ENCODE results near the gene U2SURP.
"Not testable (repeated sequence)": the region's sequence is repeated elsewhere in the genome, so short reads cannot be mapped to it uniquely, and the experiment has no call there.

The U2SURP gene

GRCh38 chr3:142976621-142977398, 24.6 kb upstream of the U2SURP start:
- DNase-seq (ENCODE audit: low read depth, low spot score) = peak; percentile 57

- no peak for DNase-seq (ENCODE audit: low read depth, low spot score)
These were observed 24.0 kb upstream of the U2SURP start for GRCh38 chr3:142977399-142977728.

- no peak for DNase-seq (ENCODE audit: low read depth, low spot score)
These were observed 20.3 kb upstream of the U2SURP start for GRCh38 chr3:142981108-142981507.

- no peak for DNase-seq (ENCODE audit: low read depth, low spot score)
These were observed 19.2 kb upstream of the U2SURP start for GRCh38 chr3:142982038-142982773.

GRCh38 chr3:142983318-142983717, 18.1 kb upstream of the U2SURP start:
- DNase-seq (ENCODE audit: low read depth, low spot score) = no peak

- DNase-seq (ENCODE audit: low read depth, low spot score) = no peak
These were observed 17.1 kb upstream of the U2SURP start for GRCh38 chr3:142984255-142984654.

- DNase-seq (ENCODE audit: low read depth, low spot score) = no peak
These were observed 14.2 kb upstream of the U2SURP start for GRCh38 chr3:142987080-142987700.

GRCh38 chr3:142987707-142988106, 13.7 kb upstream of the U2SURP start:
- peak; percentile 84 for DNase-seq (ENCODE audit: low read depth, low spot score)

- DNase-seq (ENCODE audit: low read depth, low spot score) = not testable (repeated sequence)
These were observed 13.1 kb upstream of the U2SURP start for GRCh38 chr3:142988221-142988620.

GRCh38 chr3:142988826-142989225, 12.5 kb upstream of the U2SURP start:
- DNase-seq (ENCODE audit: low read depth, low spot score) = not testable (repeated sequence)

GRCh38 chr3:142990721-142991120, 10.6 kb upstream of the U2SURP start:
- DNase-seq (ENCODE audit: low read depth, low spot score) = no peak

GRCh38 chr3:142992323-142992722, 9.0 kb upstream of the U2SURP start:
- no peak for DNase-seq (ENCODE audit: low read depth, low spot score)

- peak; percentile 59 for DNase-seq (ENCODE audit: low read depth, low spot score)
These were observed 7.4 kb upstream of the U2SURP start for GRCh38 chr3:142993958-142994442.

GRCh38 chr3:142997330-142997729, 4.0 kb upstream of the U2SURP start:
- no peak for DNase-seq (ENCODE audit: low read depth, low spot score)

GRCh38 chr3:142998439-142998838, 2.9 kb upstream of the U2SURP start:
- no peak for DNase-seq (ENCODE audit: low read depth, low spot score)

- no peak for DNase-seq (ENCODE audit: low read depth, low spot score)
These were observed 1.5 kb upstream of the U2SURP start for GRCh38 chr3:142999881-143000280.

- DNase-seq (ENCODE audit: low read depth, low spot score) = peak; percentile 63
These were observed 842 bp upstream of the U2SURP start for GRCh38 chr3:143000528-143000927.

- DNase-seq (ENCODE audit: low read depth, low spot score) = no peak
These were observed 369 bp upstream of the U2SURP start for GRCh38 chr3:143001034-143001368.

GRCh38 chr3:143002083-143002712, 828 bp downstream of the U2SURP start:
- DNase-seq (ENCODE audit: low read depth, low spot score) = no peak

GRCh38 chr3:143002727-143003126, 1.4 kb downstream of the U2SURP start:
- DNase-seq (ENCODE audit: low read depth, low spot score) = no peak

GRCh38 chr3:143004823-143005222, 3.5 kb downstream of the U2SURP start:
- DNase-seq (ENCODE audit: low read depth, low spot score) = no peak

- no peak for DNase-seq (ENCODE audit: low read depth, low spot score)
These were observed 8.7 kb downstream of the U2SURP start for GRCh38 chr3:143010024-143010423.
